EL (cell line): ENCODE results near the gene CTNND2.

Source experiments
- DNase-seq: peaks from one replicate; pipeline ENCODE4 v3.0.0-alpha.2; 2016

CTNND2 gene

GRCh38 chr5:11777096-11777495 lies 127.2 kb downstream of the CTNND2 start:
- no peak for DNase-seq

- DNase-seq, result no peak
Observed at GRCh38 chr5:11770310-11770709, 133.9 kb downstream of the CTNND2 start.

GRCh38 chr5:11760934-11761603 lies 143.2 kb downstream of the CTNND2 start:
- no peak for DNase-seq

- DNase-seq, result no peak
Observed at GRCh38 chr5:11758321-11758720, 145.9 kb downstream of the CTNND2 start.

- no peak for DNase-seq
Observed at GRCh38 chr5:11757661-11758060, 146.6 kb downstream of the CTNND2 start.

GRCh38 chr5:11737010-11737409 lies 167.2 kb downstream of the CTNND2 start:
- no peak for DNase-seq

GRCh38 chr5:11734369-11734768 lies 169.9 kb downstream of the CTNND2 start:
- no peak for DNase-seq

- no peak for DNase-seq
Observed at GRCh38 chr5:11733840-11734192, 170.4 kb downstream of the CTNND2 start.

- DNase-seq, result no peak
Observed at GRCh38 chr5:11733185-11733839, 170.9 kb downstream of the CTNND2 start.

GRCh38 chr5:11724940-11725339 lies 179.3 kb downstream of the CTNND2 start:
- DNase-seq, result no peak

- DNase-seq, result no peak
Observed at GRCh38 chr5:11719888-11720481, 184.3 kb downstream of the CTNND2 start.

GRCh38 chr5:11715461-11716196 lies 188.6 kb downstream of the CTNND2 start:
- DNase-seq, result no peak

- no peak for DNase-seq
Observed at GRCh38 chr5:11711932-11712331, 192.3 kb downstream of the CTNND2 start.

GRCh38 chr5:11709021-11709420 lies 195.2 kb downstream of the CTNND2 start:
- DNase-seq, result no peak

GRCh38 chr5:11704916-11705315 lies 199.3 kb downstream of the CTNND2 start:
- no peak for DNase-seq

- DNase-seq, result no peak
Observed at GRCh38 chr5:11700391-11700790, 203.9 kb downstream of the CTNND2 start.

GRCh38 chr5:11692636-11693035 lies 211.6 kb downstream of the CTNND2 start:
- no peak for DNase-seq

GRCh38 chr5:11687498-11687897 lies 216.7 kb downstream of the CTNND2 start:
- DNase-seq, result no peak

GRCh38 chr5:11684607-11685006 lies 219.6 kb downstream of the CTNND2 start:
- no peak for DNase-seq

- DNase-seq, result no peak
Observed at GRCh38 chr5:11683666-11684065, 220.6 kb downstream of the CTNND2 start.

- DNase-seq, result no peak
Observed at GRCh38 chr5:11681796-11682195, 222.4 kb downstream of the CTNND2 start.

- no peak for DNase-seq
Observed at GRCh38 chr5:11679676-11680075, 224.6 kb downstream of the CTNND2 start.

GRCh38 chr5:11675184-11675583 lies 229.1 kb downstream of the CTNND2 start:
- no peak for DNase-seq
